Measurements from ENCODE around the gene UPK3BL1.
"Not testable (repeated sequence)": the region's sequence is repeated elsewhere in the genome, so short reads cannot be mapped to it uniquely, and the experiment has no call there.

GRCh38 chr7:102610441-102610840 is 32.1 kb downstream of the UPK3BL1 start:
- not testable (repeated sequence) for TF ChIP-seq POLR2A, CTCF (IDR thresholded peaks at IDR 0.05)
